PC-9 (cell line): ENCODE results near the gene ACO1. TPM values are rescaled to one million over a fixed set of nuclear protein-coding genes. Genes with fewer than 3 reads are reported as not detected.
A peak's percentile ranks its signal among the peaks of the same experiment; 100 is the strongest.

Source experiments
- BruUV-seq: library from RNA; stranded (reverse); fragments of 400-500 nt; replicated peaks from 2 replicates; lab custom pipeline; 2021; lab: Mats Ljungman, UMichigan
- CTCF ChIA-PET: fragments of 300-600 bp; sonication (Branson Sonifier 250); formaldehyde crosslinking; loops from one replicate; lab custom pipeline; 2022; ENCODE audit warnings: antibody characterized with exemption; lab: Charles Lee
- POLR2A ChIA-PET: fragments of 300-600 bp; sonication (Branson Sonifier 250); formaldehyde crosslinking; loops from one replicate; lab custom pipeline; 2022; ENCODE audit warnings: antibody characterized with exemption; ENCODE audit not compliant: unreplicated experiment; lab: Charles Lee
- DNase-seq, 2 experiments: peaks; one replicate each; pipeline versions ENCODE4 v3.0.0 to v3.0.0-alpha.2; 2015 to 2022; ENCODE audit warnings: mixed read lengths in 1 of 2
- H2AFZ ChIP-seq: fragments of 200-600 bp; sonication (generic); 2 replicates; pipeline ENCODE4 v1.8.1; 2017; ENCODE audit warnings: antibody characterized with exemption
- H3F3A ChIP-seq: fragments of 200-600 bp; sonication (generic); 2 replicates; pipeline ENCODE4 v1.8.1; 2017; ENCODE audit warnings: antibody characterized with exemption, mild to moderate bottlenecking, low read depth; ENCODE audit not compliant: insufficient read depth
- H3K27ac ChIP-seq: fragments of 200-600 bp; sonication (generic); 2 replicates; pipeline ENCODE4 v1.6.1; 2016; ENCODE audit warnings: mixed run types
- H3K27me3 ChIP-seq: fragments of 200-600 bp; sonication (generic); 2 replicates; pipeline ENCODE4 v1.6.1; 2016; ENCODE audit warnings: low read depth, mixed run types; ENCODE audit not compliant: insufficient read depth
- H3K36me3 ChIP-seq: fragments of 200-600 bp; sonication (generic); 2 replicates; pipeline ENCODE4 v1.6.1; 2016; ENCODE audit warnings: low read depth, mixed run types
- H3K4me1 ChIP-seq: fragments of 200-600 bp; sonication (generic); replicated peaks from 2 replicates; pipeline ENCODE4 v1.6.1; 2016; ENCODE audit warnings: mixed run types; ENCODE audit not compliant: insufficient read depth
- H3K4me2 ChIP-seq: fragments of 200-600 bp; sonication (generic); 2 replicates; pipeline ENCODE4 v1.6.1; 2017; ENCODE audit warnings: mixed run types
- H3K4me3 ChIP-seq: fragments of 200-600 bp; sonication (generic); 2 replicates; pipeline ENCODE4 v1.6.1; 2016; ENCODE audit warnings: mixed run types
- H3K79me2 ChIP-seq: fragments of 200-600 bp; sonication (generic); 2 replicates; pipeline ENCODE4 v1.6.1; 2017; ENCODE audit warnings: low read depth, mixed run types
- H3K9me2 ChIP-seq: fragments of 200-600 bp; sonication (generic); 2 replicates; pipeline ENCODE4 v1.8.1; 2017; ENCODE audit warnings: mild to moderate bottlenecking; ENCODE audit not compliant: insufficient read depth
- H3K9me3 ChIP-seq: fragments of 200-600 bp; sonication (generic); 2 replicates; pipeline ENCODE4 v1.8.1; 2016; ENCODE audit warnings: low read depth; ENCODE audit not compliant: insufficient read depth
- H4K20me1 ChIP-seq: fragments of 200-600 bp; sonication (generic); 2 replicates; pipeline ENCODE4 v1.8.1; 2017; ENCODE audit not compliant: insufficient read depth
- CTCF ChIP-seq: fragments of 200-600 bp; sonication (generic); conservative IDR thresholded peaks from 2 replicates; pipeline ENCODE4 v1.6.1; 2017; ENCODE audit warnings: mixed run types, antibody characterized with exemption, mild to moderate bottlenecking, moderate library complexity
- EZH2 ChIP-seq: fragments of 200-600 bp; sonication (generic); IDR thresholded peaks from 2 replicates; pipeline ENCODE4 v1.8.0; 2017; ENCODE audit warnings: antibody characterized with exemption, low read depth
- intact Hi-C: fragments of 100-400 bp; cut with micrococcal nuclease; formaldehyde crosslinking; loops from one replicate; pipeline ENCODE4 v1.10.0; 2022; ENCODE audit not compliant: unreplicated experiment
- total RNA-seq: library from RNA; stranded (reverse); gene quantifications from 2 replicates; pipeline ENCODE4 v1.2.3, GENCODE V29; 2021

ACO1 gene
- total RNA-seq, 1 experiment from 2014 or later, result 30.2 TPM

DNA sequence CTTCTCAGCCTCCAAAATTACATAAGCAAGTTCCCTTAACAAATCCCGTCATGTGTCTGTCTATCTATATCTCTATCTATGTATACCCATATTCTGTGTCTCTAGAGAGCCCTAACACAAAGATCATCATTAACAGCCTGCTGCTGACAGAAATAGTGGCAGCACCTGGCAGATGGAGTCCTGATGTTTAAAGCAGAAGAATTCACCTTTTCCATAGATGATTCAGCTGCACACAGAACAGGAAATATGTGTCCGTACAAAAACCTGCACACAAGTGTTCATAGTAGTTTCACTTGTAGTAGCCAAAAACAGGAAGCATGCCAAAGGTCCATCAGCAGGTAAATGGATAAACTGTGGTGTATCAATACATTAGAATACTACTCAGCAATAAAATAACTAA, 45.0 kb upstream of the ACO1 start:
- POLR2A ChIA-PET, result no interaction called here
- H3K4me1 ChIP-seq, result 0 out of 2 replicates have a peak, but pooled peaks cover 4% of the 10 kb centered on the region
- H3K4me3 ChIP-seq, result no peak overlapping the region
- H3F3A ChIP-seq, result no peaks in the 10 kb centered on the region
- no peaks in the 10 kb centered on the region for H3K36me3 ChIP-seq
- TF ChIP-seq CTCF (no peak), EZH2 (no peak)
- H3K9me3 ChIP-seq, result no peaks in the 10 kb centered on the region
- DNase-seq, result no peak
- H3K27ac ChIP-seq, result no peak overlapping the region
- intact Hi-C loops, result no loop called here
- no TSS peak for BruUV-seq
- CTCF ChIA-PET, result no interaction called here
- H4K20me1 ChIP-seq, result no peaks in the 10 kb centered on the region
- no peaks in the 10 kb centered on the region for H3K79me2 ChIP-seq
- no peaks in the 10 kb centered on the region for H3K9me2 ChIP-seq
- H3K27me3 ChIP-seq, result no peaks in the 10 kb centered on the region
- H3K4me2 ChIP-seq, result 0 out of 2 replicates have a peak overlapping the region, but pooled peaks have one; percentile 12
- H2AFZ ChIP-seq, result no peak overlapping the region

DNA sequence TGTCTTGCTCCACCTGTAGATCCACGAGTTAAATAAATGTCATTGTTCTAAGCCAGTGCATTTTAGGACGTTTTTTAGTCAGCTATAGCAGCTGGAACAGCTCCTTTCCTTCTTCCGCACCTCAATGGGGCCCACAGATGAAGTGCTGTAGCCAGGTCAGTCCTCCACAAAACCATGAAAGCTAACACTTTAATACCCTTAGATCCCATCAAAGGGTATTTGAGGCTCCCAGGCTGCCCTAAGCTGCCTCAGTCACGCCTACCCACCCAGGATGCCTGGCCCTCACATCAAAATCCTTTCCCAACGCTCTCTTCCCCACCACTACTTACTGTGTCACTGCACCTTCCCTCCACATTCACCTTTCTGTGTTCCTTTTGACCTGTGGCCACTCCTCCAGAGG, 44.1 kb upstream of the ACO1 start:
- no TSS peak for BruUV-seq
- Histone ChIP-seq H3K9me2 (no peaks in the 10 kb centered on the region), H3K4me2 (no peak overlapping the region), H3K4me1 (0 out of 2 replicates have a peak, but pooled peaks cover 4% of the 10 kb centered on the region), H3K27ac (no peak overlapping the region), H3K9me3 (no peaks in the 10 kb centered on the region), H3K27me3 (no peaks in the 10 kb centered on the region), H2AFZ (no peak overlapping the region), H3K4me3 (no peak overlapping the region), H3K79me2 (no peaks in the 10 kb centered on the region), H4K20me1 (no peaks in the 10 kb centered on the region), H3K36me3 (no peaks in the 10 kb centered on the region), H3F3A (no peaks in the 10 kb centered on the region)
- no peak for DNase-seq
- CTCF ChIA-PET, result no interaction called here
- intact Hi-C loops, result no loop called here
- TF ChIP-seq EZH2, result no peak
- no peak for TF ChIP-seq CTCF
- POLR2A ChIA-PET, result interaction anchor here (0.6 kb wide), 1 partner anchor 9 kb away, joined by 3 read pairs; no protein-coding TSS in a partner anchor

DNA sequence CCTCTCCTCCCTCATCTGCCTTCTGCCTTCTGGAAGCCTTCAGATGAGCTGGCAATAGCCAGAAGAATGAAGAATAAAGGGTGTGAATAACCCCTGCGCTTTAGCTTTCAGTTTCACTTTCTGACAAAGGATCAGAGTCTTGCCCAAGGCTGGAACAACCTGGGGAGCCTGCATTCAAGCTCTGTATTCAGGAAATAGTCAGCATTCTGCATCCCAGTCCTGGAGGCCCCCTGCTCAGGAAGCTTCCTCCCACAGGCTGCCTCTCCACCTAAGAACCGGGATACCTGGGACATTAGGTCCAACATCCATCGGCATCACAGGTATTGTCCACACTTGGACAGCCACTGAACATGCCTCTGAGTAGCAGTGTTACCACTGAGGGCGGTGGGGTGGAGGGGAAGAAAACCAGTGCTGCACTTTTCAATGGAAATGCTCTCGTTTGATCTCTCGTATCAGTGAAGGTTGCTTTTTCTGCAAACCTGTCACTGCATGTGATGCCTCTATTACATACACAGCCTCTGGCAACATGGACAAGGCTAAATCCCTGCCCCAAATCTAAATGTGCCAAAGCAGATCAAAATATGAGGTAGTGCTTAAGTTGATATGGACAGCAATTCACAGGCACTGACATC, 39.8 kb upstream of the ACO1 start:
- POLR2A ChIA-PET, result interaction anchor here (0.6 kb wide), 1 partner anchor 1114 kb away, joined by 5 read pairs; no protein-coding TSS in a partner anchor
- no TSS peak for BruUV-seq
- H3K9me3 ChIP-seq, result no peaks in the 10 kb centered on the region
- no peaks in the 10 kb centered on the region for H3K36me3 ChIP-seq
- no peak overlapping the region for H3K27ac ChIP-seq
- no peaks in the 10 kb centered on the region for H4K20me1 ChIP-seq
- intact Hi-C loops, result no loop called here
- H3K27me3 ChIP-seq, result no peaks in the 10 kb centered on the region
- H2AFZ ChIP-seq, result no peak overlapping the region
- H3K4me2 ChIP-seq, result no peak overlapping the region
- CTCF ChIA-PET, result no interaction called here
- H3K79me2 ChIP-seq, result no peaks in the 10 kb centered on the region
- no peaks in the 10 kb centered on the region for H3K4me1 ChIP-seq
- H3F3A ChIP-seq, result no peaks in the 10 kb centered on the region
- no peak overlapping the region for H3K4me3 ChIP-seq
- H3K9me2 ChIP-seq, result no peaks in the 10 kb centered on the region
- DNase-seq, result no peak
- TF ChIP-seq CTCF, result no peak
- TF ChIP-seq EZH2, result no peak
